Lower lobe of right lung (tissue), 2 donors: ENCODE results near the gene BCKDK. TPM values are rescaled to one million over a fixed set of nuclear protein-coding genes. Genes with fewer than 3 reads are reported as not detected.

Experiments
- ATAC-seq, 2 donors: fragments of 200-7000 bp; cut with Tn5 transposase; one replicate each; pipeline ENCODE4 v1.9.1; 2020 to 2022; ENCODE audit warnings: mild to moderate bottlenecking in 2 of 2, moderate library complexity in 2 of 2
- DNase-seq: peaks from one replicate; pipeline ENCODE4 v3.0.0-alpha.2; 2020
- H3K27ac ChIP-seq: fragments of 200-600 bp; one replicate; pipeline ENCODE4 v1.8.0; 2022
- H3K27me3 ChIP-seq: fragments of 200-600 bp; one replicate; pipeline ENCODE4 v1.8.0; 2022; ENCODE audit warnings: low read depth
- H3K36me3 ChIP-seq: fragments of 200-600 bp; one replicate; pipeline ENCODE4 v1.8.0; 2022; ENCODE audit warnings: mild to moderate bottlenecking
- H3K4me1 ChIP-seq: fragments of 200-600 bp; one replicate; pipeline ENCODE4 v1.8.0; 2022
- H3K4me3 ChIP-seq: fragments of 200-600 bp; one replicate; pipeline ENCODE4 v1.8.0; 2022; ENCODE audit warnings: mild to moderate bottlenecking
- H3K9me3 ChIP-seq: fragments of 200-600 bp; one replicate; pipeline ENCODE4 v1.8.0; 2022
- CTCF ChIP-seq: fragments of 200-600 bp; IDR thresholded peaks from one replicate; pipeline ENCODE4 v1.8.0; 2022; ENCODE audit warnings: antibody characterized with exemption, mild to moderate bottlenecking
- intact Hi-C: fragments of 100-400 bp; cut with DNase I; formaldehyde crosslinking; loops from one replicate; pipeline ENCODE4 v1.11.0; 2022
- total RNA-seq: library from RNA; stranded (reverse); fragmentation: NEBNext Ultra II Directional; extraction: Animal tissue kit (Norgen Biotek cat#: 25700); gene quantifications from one replicate; pipeline ENCODE4 v1.2.1, GENCODE V29; 2021
- donor health status: DM: no; HTN: yes; CAD: no; lungs with severe emphysema.

The BCKDK gene
- total RNA-seq, 1 donor from 2014 or later: 37.6 TPM

GRCh38 chr16:31157136-31157535, 49.0 kb downstream of the BCKDK start:
- no peak overlapping the region for H3K27ac ChIP-seq
- H3K4me1 ChIP-seq: no peaks in the 10 kb centered on the region
- DNase-seq: peak; percentile 70
- no peaks in the 10 kb centered on the region for H3K36me3 ChIP-seq
- intact Hi-C loops: no loop called here
- peak; percentile 59 to 65 for ATAC-seq
- no peaks in the 10 kb centered on the region for H3K9me3 ChIP-seq
- H3K4me3 ChIP-seq: no peak overlapping the region
- no peaks in the 10 kb centered on the region for H3K27me3 ChIP-seq
- no peak for TF ChIP-seq CTCF

Other genes with a start within 250 kb of the BCKDK start
- 23.3 TPM for gene BCL7C, start 214.3 kb upstream of the BCKDK start, total RNA-seq
- gene CTF1, start 211.8 kb upstream of the BCKDK start, total RNA-seq: 10.3 TPM
- gene FBXL19, start 184.8 kb upstream of the BCKDK start, total RNA-seq: 14.5 TPM
- 30.2 TPM for gene ORAI3, start 159.3 kb upstream of the BCKDK start, total RNA-seq
- 15.0 TPM for gene SETD1A, start 150.6 kb upstream of the BCKDK start, total RNA-seq
- gene HSD3B7, start 123.2 kb upstream of the BCKDK start, total RNA-seq: 23.6 TPM
- gene STX1B, start 97.7 kb upstream of the BCKDK start, total RNA-seq: 0.32 TPM
- 86.1 TPM for gene STX4, start 74.8 kb upstream of the BCKDK start, total RNA-seq
- 8.2 TPM for gene ZNF668, start 34.1 kb upstream of the BCKDK start, total RNA-seq
- 23.1 TPM for gene ZNF646, start 34.0 kb upstream of the BCKDK start, total RNA-seq
- 2.4 TPM for gene PRSS53, start 19.4 kb upstream of the BCKDK start, total RNA-seq
- gene VKORC1, start 13.6 kb upstream of the BCKDK start, total RNA-seq: 65.6 TPM
- 79.1 TPM for gene KAT8, start 9.3 kb downstream of the BCKDK start, total RNA-seq
- gene PRSS8, start 27.3 kb downstream of the BCKDK start, total RNA-seq: 75.4 TPM
- gene PRSS36, start 41.7 kb downstream of the BCKDK start, total RNA-seq: 6.6 TPM
- 179 TPM for gene FUS, start 71.8 kb downstream of the BCKDK start, total RNA-seq
- 82.0 TPM for gene PYCARD, start 94.4 kb downstream of the BCKDK start, total RNA-seq
- 0.06 TPM for gene TRIM72, start 105.7 kb downstream of the BCKDK start, total RNA-seq
- gene PYDC1, start 108.7 kb downstream of the BCKDK start, total RNA-seq: not detected
- 49.5 TPM for gene ITGAM, start 151.6 kb downstream of the BCKDK start, total RNA-seq
- 188 TPM for gene ITGAX, start 246.8 kb downstream of the BCKDK start, total RNA-seq